ENCODE measurements around the gene PLCH1. TPM values are rescaled to one million over a fixed set of nuclear protein-coding genes. Genes with fewer than 3 reads are reported as not detected.

The PLCH1 gene
- total RNA-seq, 1 donor from 2014 or later = 3.1 TPM

DNA sequence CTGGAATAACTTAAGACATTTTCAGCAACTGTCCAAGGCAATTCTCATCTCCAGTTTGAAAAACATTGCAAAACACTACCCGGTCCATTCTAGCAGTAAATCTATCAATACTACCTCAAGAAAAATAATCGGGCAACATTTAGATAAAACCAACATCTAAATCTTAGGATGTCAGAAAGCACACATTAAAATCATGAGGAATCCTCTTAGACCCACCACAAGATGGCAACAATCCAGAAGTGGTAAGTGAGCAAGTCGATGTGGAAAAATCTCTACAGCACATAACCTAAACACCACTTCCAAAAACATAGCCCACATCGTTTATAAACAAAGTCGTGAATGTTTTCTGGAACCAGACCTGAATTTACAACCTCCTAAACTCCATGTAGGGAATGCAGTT, 5.7 kb downstream of the PLCH1 start:
- H3K4me3 ChIP-seq (ENCODE audit: low read depth, low read length) = no peak overlapping the region
- TF ChIP-seq, protein P1, sequence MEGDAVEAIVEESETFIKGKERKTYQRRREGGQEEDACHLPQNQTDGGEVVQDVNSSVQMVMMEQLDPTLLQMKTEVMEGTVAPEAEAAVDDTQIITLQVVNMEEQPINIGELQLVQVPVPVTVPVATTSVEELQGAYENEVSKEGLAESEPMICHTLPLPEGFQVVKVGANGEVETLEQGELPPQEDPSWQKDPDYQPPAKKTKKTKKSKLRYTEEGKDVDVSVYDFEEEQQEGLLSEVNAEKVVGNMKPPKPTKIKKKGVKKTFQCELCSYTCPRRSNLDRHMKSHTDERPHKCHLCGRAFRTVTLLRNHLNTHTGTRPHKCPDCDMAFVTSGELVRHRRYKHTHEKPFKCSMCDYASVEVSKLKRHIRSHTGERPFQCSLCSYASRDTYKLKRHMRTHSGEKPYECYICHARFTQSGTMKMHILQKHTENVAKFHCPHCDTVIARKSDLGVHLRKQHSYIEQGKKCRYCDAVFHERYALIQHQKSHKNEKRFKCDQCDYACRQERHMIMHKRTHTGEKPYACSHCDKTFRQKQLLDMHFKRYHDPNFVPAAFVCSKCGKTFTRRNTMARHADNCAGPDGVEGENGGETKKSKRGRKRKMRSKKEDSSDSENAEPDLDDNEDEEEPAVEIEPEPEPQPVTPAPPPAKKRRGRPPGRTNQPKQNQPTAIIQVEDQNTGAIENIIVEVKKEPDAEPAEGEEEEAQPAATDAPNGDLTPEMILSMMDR (conservative IDR thresholded peaks at IDR 0.05; ENCODE audit: low read depth, low read length) = peak; percentile 31
- no peak for DNase-seq (ENCODE audit: low read depth)

GRCh38 chr3:155738580-155739076, 6.2 kb downstream of the PLCH1 start:
- TF ChIP-seq, protein P1 (conservative IDR thresholded peaks at IDR 0.05; ENCODE audit: low read depth, low read length) = no peak
- H3K4me3 ChIP-seq (ENCODE audit: low read depth, low read length) = peak overlapping the region; percentile 47
- DNase-seq (ENCODE audit: low read depth) = no peak

GRCh38 chr3:155737844-155738460, 6.9 kb downstream of the PLCH1 start:
- peak overlapping the region; percentile 47 for H3K4me3 ChIP-seq (ENCODE audit: low read depth, low read length)
- peak; percentile 88 for DNase-seq (ENCODE audit: low read depth)
- TF ChIP-seq, protein P1 (conservative IDR thresholded peaks at IDR 0.05; ENCODE audit: low read depth, low read length) = peak; percentile 8

DNA sequence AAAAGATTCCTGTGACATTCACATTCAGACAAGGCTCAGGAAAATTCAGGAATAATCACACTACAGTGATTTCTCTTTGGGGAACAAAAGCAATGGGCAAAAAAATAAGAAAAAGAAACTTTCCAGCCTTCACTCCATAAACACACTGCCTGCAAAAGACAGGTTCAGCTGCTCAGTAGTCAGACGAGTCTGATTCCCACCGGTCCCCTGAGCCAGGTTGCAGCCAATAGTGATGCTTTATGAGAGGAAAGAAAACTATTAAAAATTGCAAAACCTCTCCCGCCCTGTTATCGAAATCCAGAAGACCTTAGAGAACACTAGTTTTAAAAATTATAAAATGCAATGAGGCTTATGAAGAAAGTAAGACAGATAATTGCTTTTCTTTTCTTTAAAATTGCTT, 8.5 kb downstream of the PLCH1 start:
- TF ChIP-seq, protein P1 (conservative IDR thresholded peaks at IDR 0.05; ENCODE audit: low read depth, low read length) = no peak
- no peak overlapping the region for H3K4me3 ChIP-seq (ENCODE audit: low read depth, low read length)
- DNase-seq (ENCODE audit: low read depth) = no peak

GRCh38 chr3:155730843-155731242, 14.0 kb downstream of the PLCH1 start:
- DNase-seq (ENCODE audit: low read depth) = no peak
- no peak overlapping the region for H3K4me3 ChIP-seq (ENCODE audit: low read depth, low read length)
- TF ChIP-seq, protein P1 (conservative IDR thresholded peaks at IDR 0.05; ENCODE audit: low read depth, low read length) = no peak

DNA sequence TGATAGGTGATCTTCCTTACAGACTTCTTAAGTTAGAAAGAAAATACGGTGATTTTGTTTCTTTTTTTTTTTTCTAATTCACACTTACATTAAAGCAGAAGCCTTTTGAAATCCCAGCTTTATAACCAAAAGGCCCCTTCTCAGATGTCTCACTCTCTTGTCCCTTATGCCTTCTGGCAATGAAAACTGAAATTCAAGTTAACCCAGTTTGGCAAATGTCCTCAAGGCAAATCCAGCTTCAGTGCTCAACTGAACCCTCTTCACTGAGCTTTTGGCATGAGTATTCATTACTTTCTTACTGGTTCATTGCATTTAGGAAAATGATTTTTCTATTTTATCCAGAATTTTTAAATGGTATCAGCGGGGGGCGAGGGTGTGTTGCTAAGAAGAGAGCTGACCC, 17.0 kb downstream of the PLCH1 start:
- no peak for DNase-seq (ENCODE audit: low read depth)
- TF ChIP-seq, protein P1 (conservative IDR thresholded peaks at IDR 0.05; ENCODE audit: low read depth, low read length) = no peak
- no peak overlapping the region for H3K4me3 ChIP-seq (ENCODE audit: low read depth, low read length)

GRCh38 chr3:155714295-155714718, 30.6 kb downstream of the PLCH1 start:
- H3K4me3 ChIP-seq (ENCODE audit: low read depth, low read length) = no peak overlapping the region
- DNase-seq (ENCODE audit: low read depth) = no peak
- TF ChIP-seq, protein P1 (conservative IDR thresholded peaks at IDR 0.05; ENCODE audit: low read depth, low read length) = no peak
